Measurements from ENCODE around the gene CCDC127.

CCDC127 gene

DNA sequence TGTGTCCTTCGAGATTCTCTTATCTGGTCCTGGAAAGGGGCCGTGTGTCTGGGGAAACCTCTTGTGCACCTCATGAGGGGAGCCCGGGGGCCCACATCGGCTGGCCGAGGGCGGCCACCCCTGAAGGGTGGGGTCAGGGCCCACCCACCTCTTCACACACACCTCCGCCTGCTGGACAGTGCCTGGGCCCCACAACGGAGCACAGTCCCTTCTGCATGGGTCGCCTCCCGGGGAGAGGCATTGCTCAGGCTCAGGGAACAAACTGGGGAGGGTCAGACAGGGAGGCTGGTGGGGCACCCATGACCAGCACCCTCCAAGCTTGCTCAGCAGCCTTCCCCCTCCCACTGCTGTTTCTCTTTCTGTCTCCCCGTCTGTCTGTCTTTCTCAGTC is 28.0 kb downstream of the CCDC127 start:
- Histone ChIP-seq H3K4me2 (ENCODE audit: low read length) (peak overlapping the region; percentile 77), H3K4me1 (ENCODE audit: control insufficient read depth, low read length) (peaks cover 68% of the 10 kb centered on the region), H4K20me1 (ENCODE audit: control insufficient read depth, insufficient read depth, low read depth, low read length) (no peaks in the 10 kb centered on the region), H3F3A (ENCODE audit: control insufficient read depth, insufficient read depth) (peaks cover 5% of the 10 kb centered on the region; the same call in 1 of the 2 replicates), H3K27ac (ENCODE audit: low read depth, low read length) (peak overlapping the region; percentile 80), H3K36me3 (ENCODE audit: control insufficient read depth, low read length) (no peaks in the 10 kb centered on the region), H3K4me3 (ENCODE audit: low read length) (peak overlapping the region; percentile 65), H3K9me2 (replicated peaks; ENCODE audit: control insufficient read depth, low read length) (no peaks in the 10 kb centered on the region), H3K9me3 (ENCODE audit: control insufficient read depth, insufficient read depth, low read length) (no peaks in the 10 kb centered on the region), H3K79me2 (ENCODE audit: control insufficient read depth, low read length) (peaks cover 5% of the 10 kb centered on the region; the same call in 1 of the 2 replicates), H3K27me3 (ENCODE audit: control insufficient read depth, low read length) (no peaks in the 10 kb centered on the region)
- no peak for TF ChIP-seq EZH2phosphoT487 (IDR thresholded peaks at IDR 0.05; ENCODE audit: borderline replicate concordance, low read length)
- TF ChIP-seq, protein P1, sequence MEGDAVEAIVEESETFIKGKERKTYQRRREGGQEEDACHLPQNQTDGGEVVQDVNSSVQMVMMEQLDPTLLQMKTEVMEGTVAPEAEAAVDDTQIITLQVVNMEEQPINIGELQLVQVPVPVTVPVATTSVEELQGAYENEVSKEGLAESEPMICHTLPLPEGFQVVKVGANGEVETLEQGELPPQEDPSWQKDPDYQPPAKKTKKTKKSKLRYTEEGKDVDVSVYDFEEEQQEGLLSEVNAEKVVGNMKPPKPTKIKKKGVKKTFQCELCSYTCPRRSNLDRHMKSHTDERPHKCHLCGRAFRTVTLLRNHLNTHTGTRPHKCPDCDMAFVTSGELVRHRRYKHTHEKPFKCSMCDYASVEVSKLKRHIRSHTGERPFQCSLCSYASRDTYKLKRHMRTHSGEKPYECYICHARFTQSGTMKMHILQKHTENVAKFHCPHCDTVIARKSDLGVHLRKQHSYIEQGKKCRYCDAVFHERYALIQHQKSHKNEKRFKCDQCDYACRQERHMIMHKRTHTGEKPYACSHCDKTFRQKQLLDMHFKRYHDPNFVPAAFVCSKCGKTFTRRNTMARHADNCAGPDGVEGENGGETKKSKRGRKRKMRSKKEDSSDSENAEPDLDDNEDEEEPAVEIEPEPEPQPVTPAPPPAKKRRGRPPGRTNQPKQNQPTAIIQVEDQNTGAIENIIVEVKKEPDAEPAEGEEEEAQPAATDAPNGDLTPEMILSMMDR (IDR thresholded peaks at IDR 0.05; ENCODE audit: low read depth, low read length, poor library complexity, severe bottlenecking), result no peak

DNA sequence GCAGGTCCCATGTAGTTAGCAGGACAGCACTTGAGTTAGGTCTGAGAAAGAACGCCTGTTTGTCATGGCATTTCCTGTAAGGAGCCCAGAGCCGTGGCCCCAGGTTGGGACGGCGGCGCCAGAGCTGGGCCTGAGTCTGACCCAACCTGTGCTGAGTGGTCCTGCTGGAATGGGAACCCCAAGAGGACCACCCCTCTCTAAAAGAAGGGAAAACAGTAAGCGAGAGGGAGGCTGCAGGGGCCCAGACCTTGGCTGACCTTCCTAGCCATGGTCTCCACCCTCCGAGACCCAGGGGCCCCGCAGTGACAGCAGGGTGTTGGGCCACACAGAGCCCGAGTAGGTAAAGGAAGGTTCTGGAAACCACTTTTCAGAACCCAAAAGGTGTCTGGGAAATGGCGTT is 28.5 kb downstream of the CCDC127 start:
- no peaks in the 10 kb centered on the region for H3K9me2 ChIP-seq (replicated peaks; ENCODE audit: control insufficient read depth, low read length)
- no peak for TF ChIP-seq EZH2phosphoT487 (IDR thresholded peaks at IDR 0.05; ENCODE audit: borderline replicate concordance, low read length)
- TF ChIP-seq, protein P1 (IDR thresholded peaks at IDR 0.05; ENCODE audit: low read depth, low read length, poor library complexity, severe bottlenecking), result no peak
- H3K27me3 ChIP-seq (ENCODE audit: control insufficient read depth, low read length), result no peaks in the 10 kb centered on the region
- peak overlapping the region; percentile 80 for H3K27ac ChIP-seq (ENCODE audit: low read depth, low read length)
- peaks cover 5% of the 10 kb centered on the region; the same call in 1 of the 2 replicates for H3F3A ChIP-seq (ENCODE audit: control insufficient read depth, insufficient read depth)
- peaks cover 63% of the 10 kb centered on the region for H3K4me1 ChIP-seq (ENCODE audit: control insufficient read depth, low read length)
- H3K36me3 ChIP-seq (ENCODE audit: control insufficient read depth, low read length), result no peaks in the 10 kb centered on the region
- H3K4me3 ChIP-seq (ENCODE audit: low read length), result peak overlapping the region; percentile 47
- no peaks in the 10 kb centered on the region for H3K9me3 ChIP-seq (ENCODE audit: control insufficient read depth, insufficient read depth, low read length)
- peaks cover 5% of the 10 kb centered on the region; the same call in 1 of the 2 replicates for H3K79me2 ChIP-seq (ENCODE audit: control insufficient read depth, low read length)
- H3K4me2 ChIP-seq (ENCODE audit: low read length), result peak overlapping the region; percentile 77
- no peaks in the 10 kb centered on the region for H4K20me1 ChIP-seq (ENCODE audit: control insufficient read depth, insufficient read depth, low read depth, low read length)

DNA sequence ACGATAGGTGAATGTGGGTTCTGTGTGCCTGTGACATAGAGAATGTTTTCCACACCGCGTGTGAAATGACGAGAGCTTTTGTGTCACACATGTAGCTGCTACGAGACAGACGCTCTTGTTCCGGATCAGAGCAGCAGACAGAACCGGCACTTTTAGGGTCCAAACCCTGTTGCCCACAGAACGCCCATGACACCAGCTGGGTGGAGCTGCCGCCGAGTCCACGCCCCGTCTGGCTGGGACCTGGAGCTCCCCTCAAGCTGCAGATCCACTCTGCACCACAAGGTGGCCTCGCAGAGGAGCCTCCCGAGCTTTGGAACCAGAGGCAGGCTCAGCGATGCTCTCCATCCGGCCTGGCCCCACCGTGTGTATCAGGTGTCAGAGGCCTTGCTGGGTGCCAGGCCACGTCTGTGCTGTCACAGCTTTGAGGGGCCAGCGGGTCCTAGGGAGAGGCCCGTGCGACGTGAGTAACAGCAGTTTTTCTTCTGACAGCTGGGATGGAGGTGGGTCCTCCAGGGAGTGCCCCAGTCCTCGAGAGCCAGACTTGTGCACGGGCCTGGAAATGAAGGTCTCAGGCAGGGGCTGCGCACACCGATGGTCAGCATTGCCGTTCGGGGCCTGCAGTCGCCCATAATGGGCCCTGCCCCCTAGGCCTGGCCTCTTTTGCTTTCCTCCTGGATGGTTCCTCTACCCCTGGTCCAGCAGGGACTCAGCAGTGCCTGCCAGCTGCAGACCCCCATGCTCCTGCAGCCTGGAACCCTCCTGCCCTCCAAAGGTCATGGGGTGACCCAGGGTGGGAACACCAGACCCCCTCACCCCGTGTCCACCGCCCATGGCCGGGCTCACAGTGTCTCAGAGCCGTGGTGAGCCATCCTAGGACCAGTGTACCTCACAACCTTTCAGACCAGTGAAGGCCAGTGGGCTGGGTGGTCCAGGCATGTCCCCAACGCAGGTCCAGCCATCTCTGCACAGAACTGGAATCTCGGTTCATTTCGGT is 29.2 kb downstream of the CCDC127 start:
- H3K4me1 ChIP-seq (ENCODE audit: control insufficient read depth, low read length), result peaks cover 57% of the 10 kb centered on the region
- peak overlapping the region; percentile 9; the same call in 1 of the 2 replicates for H3K27ac ChIP-seq (ENCODE audit: low read depth, low read length)

More for the DNA sequence above, 29.2 kb downstream of the CCDC127 start:
- Histone ChIP-seq H3K4me3 (ENCODE audit: low read length) (peak overlapping the region; percentile 47), H3K36me3 (ENCODE audit: control insufficient read depth, low read length) (no peaks in the 10 kb centered on the region), H3K27me3 (ENCODE audit: control insufficient read depth, low read length) (no peaks in the 10 kb centered on the region), H3F3A (ENCODE audit: control insufficient read depth, insufficient read depth) (peaks cover 5% of the 10 kb centered on the region; the same call in 1 of the 2 replicates), H3K79me2 (ENCODE audit: control insufficient read depth, low read length) (peaks cover 5% of the 10 kb centered on the region; the same call in 1 of the 2 replicates), H3K9me2 (replicated peaks; ENCODE audit: control insufficient read depth, low read length) (no peaks in the 10 kb centered on the region), H4K20me1 (ENCODE audit: control insufficient read depth, insufficient read depth, low read depth, low read length) (no peaks in the 10 kb centered on the region), H3K4me2 (ENCODE audit: low read length) (peak overlapping the region; percentile 77), H3K9me3 (ENCODE audit: control insufficient read depth, insufficient read depth, low read length) (no peaks in the 10 kb centered on the region)
- TF ChIP-seq, protein P1 (IDR thresholded peaks at IDR 0.05; ENCODE audit: low read depth, low read length, poor library complexity, severe bottlenecking), result peak; percentile 86
- TF ChIP-seq EZH2phosphoT487 (IDR thresholded peaks at IDR 0.05; ENCODE audit: borderline replicate concordance, low read length), result no peak

All from DOHH2 (cell line).